HCT116 (cell line): ENCODE measurements around the gene NBAS.

Source experiments
- EZH2 ChIP-seq: fragments of 200-600 bp; sonication (generic); IDR thresholded peaks from 2 replicates; pipeline ENCODE4 v1.6.1; 2017; ENCODE audit warnings: antibody characterized with exemption, mixed run types
- POLR2A ChIP-seq: IDR thresholded peaks from 2 replicates; pipeline ENCODE4 v1.7.0; 2011; ENCODE audit warnings: borderline replicate concordance; ENCODE audit not compliant: insufficient read depth, insufficient read length; ENCODE audit errors: extremely low read depth
- POLR2AphosphoS5 ChIP-seq: IDR thresholded peaks from 2 replicates; pipeline ENCODE4 v1.6.1; 2011; ENCODE audit warnings: mild to moderate bottlenecking, low read depth, low read length, moderate library complexity
- SP1 ChIP-seq: IDR thresholded peaks from 2 replicates; pipeline ENCODE4 v1.6.1; 2012; ENCODE audit warnings: low read depth
- YY1 ChIP-seq: IDR thresholded peaks from 2 replicates; pipeline ENCODE4 v1.6.1; 2011; ENCODE audit warnings: low read length, low read depth, moderate library complexity, mild to moderate bottlenecking; ENCODE audit not compliant: insufficient replicate concordance; ENCODE audit errors: extremely low read depth
- ZNF274 ChIP-seq: fragments of 200-500 bp; sonication (Bioruptor generic); IDR thresholded peaks from 2 replicates; pipeline ENCODE4 v1.6.1; 2014; ENCODE audit warnings: mild to moderate bottlenecking, low read depth, low read length, inconsistent platforms
- TF ChIP-seq, protein P1 (sequence below), 3 experiments: fragments of 200-600 bp in 1 of 3; sonication (generic) in 1 of 3; IDR thresholded peaks in 2 of 3; conservative IDR thresholded peaks in 1 of 3; 2 replicates each; pipeline ENCODE4 v1.5.1; 2012 to 2017; ENCODE audit warnings: low read depth in 2 of 3, low read length in 2 of 3, antibody characterized with exemption in 1 of 3, borderline replicate concordance in 1 of 3, control low read depth in 1 of 3, mild to moderate bottlenecking in 1 of 3, mixed read lengths in 1 of 3, mixed run types in 1 of 3, moderate library complexity in 1 of 3; ENCODE audit not compliant: insufficient read depth in 1 of 3
- TF ChIP-seq, protein P2 (sequence below): IDR thresholded peaks from 2 replicates; pipeline ENCODE4 v1.6.1; 2012
- TF ChIP-seq, protein P3 (sequence below): IDR thresholded peaks from 2 replicates; pipeline ENCODE4 v1.6.1; 2011; ENCODE audit warnings: mild to moderate bottlenecking, low read length, moderate library complexity; ENCODE audit not compliant: insufficient replicate concordance; ENCODE audit errors: extremely low read depth

GRCh38 chr2:15372019-15372418 lies 189.1 kb downstream of the NBAS start:
- TF ChIP-seq SP1 (no peak), EZH2 (no peak), POLR2A (no peak), ZNF274 (no peak), YY1 (no peak), POLR2AphosphoS5 (no peak)
- TF ChIP-seq, protein P1, sequence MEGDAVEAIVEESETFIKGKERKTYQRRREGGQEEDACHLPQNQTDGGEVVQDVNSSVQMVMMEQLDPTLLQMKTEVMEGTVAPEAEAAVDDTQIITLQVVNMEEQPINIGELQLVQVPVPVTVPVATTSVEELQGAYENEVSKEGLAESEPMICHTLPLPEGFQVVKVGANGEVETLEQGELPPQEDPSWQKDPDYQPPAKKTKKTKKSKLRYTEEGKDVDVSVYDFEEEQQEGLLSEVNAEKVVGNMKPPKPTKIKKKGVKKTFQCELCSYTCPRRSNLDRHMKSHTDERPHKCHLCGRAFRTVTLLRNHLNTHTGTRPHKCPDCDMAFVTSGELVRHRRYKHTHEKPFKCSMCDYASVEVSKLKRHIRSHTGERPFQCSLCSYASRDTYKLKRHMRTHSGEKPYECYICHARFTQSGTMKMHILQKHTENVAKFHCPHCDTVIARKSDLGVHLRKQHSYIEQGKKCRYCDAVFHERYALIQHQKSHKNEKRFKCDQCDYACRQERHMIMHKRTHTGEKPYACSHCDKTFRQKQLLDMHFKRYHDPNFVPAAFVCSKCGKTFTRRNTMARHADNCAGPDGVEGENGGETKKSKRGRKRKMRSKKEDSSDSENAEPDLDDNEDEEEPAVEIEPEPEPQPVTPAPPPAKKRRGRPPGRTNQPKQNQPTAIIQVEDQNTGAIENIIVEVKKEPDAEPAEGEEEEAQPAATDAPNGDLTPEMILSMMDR (IDR thresholded peaks at IDR 0.05 in 2 of 3, conservative IDR thresholded peaks at IDR 0.05 in 1 of 3; ENCODE audit: borderline replicate concordance in 1 of 3, insufficient read depth in 1 of 3, low read depth in 2 of 3, low read length in 2 of 3) = no peak
- TF ChIP-seq, protein P2, sequence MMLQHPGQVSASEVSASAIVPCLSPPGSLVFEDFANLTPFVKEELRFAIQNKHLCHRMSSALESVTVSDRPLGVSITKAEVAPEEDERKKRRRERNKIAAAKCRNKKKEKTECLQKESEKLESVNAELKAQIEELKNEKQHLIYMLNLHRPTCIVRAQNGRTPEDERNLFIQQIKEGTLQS = no peak
- TF ChIP-seq, protein P3, sequence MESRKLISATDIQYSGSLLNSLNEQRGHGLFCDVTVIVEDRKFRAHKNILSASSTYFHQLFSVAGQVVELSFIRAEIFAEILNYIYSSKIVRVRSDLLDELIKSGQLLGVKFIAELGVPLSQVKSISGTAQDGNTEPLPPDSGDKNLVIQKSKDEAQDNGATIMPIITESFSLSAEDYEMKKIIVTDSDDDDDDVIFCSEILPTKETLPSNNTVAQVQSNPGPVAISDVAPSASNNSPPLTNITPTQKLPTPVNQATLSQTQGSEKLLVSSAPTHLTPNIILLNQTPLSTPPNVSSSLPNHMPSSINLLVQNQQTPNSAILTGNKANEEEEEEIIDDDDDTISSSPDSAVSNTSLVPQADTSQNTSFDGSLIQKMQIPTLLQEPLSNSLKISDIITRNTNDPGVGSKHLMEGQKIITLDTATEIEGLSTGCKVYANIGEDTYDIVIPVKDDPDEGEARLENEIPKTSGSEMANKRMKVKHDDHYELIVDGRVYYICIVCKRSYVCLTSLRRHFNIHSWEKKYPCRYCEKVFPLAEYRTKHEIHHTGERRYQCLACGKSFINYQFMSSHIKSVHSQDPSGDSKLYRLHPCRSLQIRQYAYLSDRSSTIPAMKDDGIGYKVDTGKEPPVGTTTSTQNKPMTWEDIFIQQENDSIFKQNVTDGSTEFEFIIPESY = no peak
